H9 (cell line): ENCODE measurements around the gene ALKBH1. TPM values are rescaled to one million over a fixed set of nuclear protein-coding genes. Genes with fewer than 3 reads are reported as not detected.

Experiments
- DNase-seq: peaks from one replicate; pipeline ENCODE4 v3.0.0-alpha.2; 2017
- H2AFZ ChIP-seq: one replicate; pipeline ENCODE4 v1.6.1; 2013; ENCODE audit warnings: mild to moderate bottlenecking, low read length, control low read depth, moderate library complexity
- H2AK5ac ChIP-seq: 2 replicates; pipeline ENCODE4 v1.6.1; 2013; ENCODE audit warnings: low read length, control low read depth, mixed read lengths; ENCODE audit not compliant: insufficient read length
- H2BK120ac ChIP-seq: one replicate; pipeline ENCODE4 v1.6.1; 2013; ENCODE audit warnings: low read depth, mild to moderate bottlenecking, low read length, control low read depth, inconsistent platforms; ENCODE audit not compliant: poor library complexity, severe bottlenecking
- H2BK12ac ChIP-seq: 2 replicates; pipeline ENCODE4 v1.6.1; 2013; ENCODE audit warnings: low read length, control low read depth, mixed read lengths, low read depth; ENCODE audit not compliant: insufficient read length
- H2BK15ac ChIP-seq: 2 replicates; pipeline ENCODE4 v1.6.1; 2013; ENCODE audit warnings: low read depth, low read length, control low read depth
- H2BK20ac ChIP-seq: one replicate; pipeline ENCODE4 v1.6.1; 2013; ENCODE audit warnings: low read depth, mild to moderate bottlenecking, low read length, control low read depth, inconsistent platforms; ENCODE audit not compliant: poor library complexity, severe bottlenecking
- H2BK5ac ChIP-seq: 2 replicates; pipeline ENCODE4 v1.6.1; 2013; ENCODE audit warnings: low read length, control low read depth, mixed read lengths; ENCODE audit not compliant: insufficient read length
- H3K14ac ChIP-seq: 2 replicates; pipeline ENCODE4 v1.6.1; 2013; ENCODE audit warnings: low read length, control low read depth; ENCODE audit not compliant: insufficient read depth
- H3K18ac ChIP-seq: 2 replicates; pipeline ENCODE4 v1.6.1; 2013; ENCODE audit warnings: low read depth, mild to moderate bottlenecking, mixed read lengths, low read length, control low read depth; ENCODE audit not compliant: insufficient read length
- H3K23ac ChIP-seq: 2 replicates; pipeline ENCODE4 v1.6.1; 2013; ENCODE audit warnings: low read length, control low read depth, mixed read lengths, low read depth; ENCODE audit not compliant: insufficient read length
- H3K23me2 ChIP-seq: 2 replicates; pipeline ENCODE4 v1.6.1; 2013; ENCODE audit warnings: low read depth, mild to moderate bottlenecking, mixed read lengths, low read length, control low read depth; ENCODE audit not compliant: insufficient read length, poor library complexity, severe bottlenecking
- H3K27ac ChIP-seq: 2 replicates; pipeline ENCODE4 v1.5.1; 2013; ENCODE audit warnings: low read length, control low read depth, mixed read lengths, low read depth; ENCODE audit not compliant: insufficient read length
- H3K27me3 ChIP-seq: 2 replicates; pipeline ENCODE4 v1.6.1; 2013; ENCODE audit warnings: low read length, control low read depth, inconsistent platforms; ENCODE audit not compliant: insufficient read depth
- H3K4ac ChIP-seq: 2 replicates; pipeline ENCODE4 v1.6.1; 2013; ENCODE audit warnings: low read depth, mild to moderate bottlenecking, control low read depth, inconsistent platforms, low read length, moderate library complexity
- H3K4me1 ChIP-seq: 2 replicates; pipeline ENCODE4 v1.6.1; 2013; ENCODE audit warnings: low read length, control low read depth, inconsistent platforms; ENCODE audit not compliant: insufficient read depth
- H3K4me2 ChIP-seq: 2 replicates; pipeline ENCODE4 v1.6.1; 2013; ENCODE audit warnings: low read length, control low read depth, mixed read lengths; ENCODE audit not compliant: insufficient read length, insufficient read depth
- H3K56ac ChIP-seq: 2 replicates; pipeline ENCODE4 v1.6.1; 2013; ENCODE audit warnings: low read depth, mild to moderate bottlenecking, mixed read lengths, low read length, control low read depth; ENCODE audit not compliant: insufficient read length
- H3K79me1 ChIP-seq: 2 replicates; pipeline ENCODE4 v1.6.1; 2013; ENCODE audit warnings: low read depth, mild to moderate bottlenecking, moderate library complexity, low read length, control low read depth, inconsistent platforms; ENCODE audit not compliant: insufficient read depth, poor library complexity, severe bottlenecking
- H3K79me2 ChIP-seq: 2 replicates; pipeline ENCODE4 v1.6.1; 2013; ENCODE audit warnings: low read length, control low read depth, inconsistent platforms; ENCODE audit not compliant: insufficient read depth
- H3K9ac ChIP-seq: 2 replicates; pipeline ENCODE4 v1.6.1; 2013; ENCODE audit warnings: low read length, control low read depth, mixed read lengths; ENCODE audit not compliant: insufficient read length; ENCODE audit errors: extremely low read depth
- H3K9me3 ChIP-seq: one replicate; pipeline ENCODE4 v1.6.1; 2013; ENCODE audit warnings: low read depth, low read length, inconsistent platforms; ENCODE audit not compliant: control insufficient read depth
- H3T11ph ChIP-seq: one replicate; pipeline ENCODE4 v1.6.1; 2013; ENCODE audit warnings: mild to moderate bottlenecking, low read length, control low read depth, inconsistent platforms
- H4K20me1 ChIP-seq: one replicate; pipeline ENCODE4 v1.6.1; 2013; ENCODE audit not compliant: control insufficient read depth, insufficient read length, insufficient read depth
- H4K5ac ChIP-seq: 2 replicates; pipeline ENCODE4 v1.6.1; 2013; ENCODE audit warnings: low read depth, mild to moderate bottlenecking, mixed read lengths, low read length, control low read depth; ENCODE audit not compliant: insufficient read length
- H4K8ac ChIP-seq: replicated peaks from 2 replicates; pipeline ENCODE4 v1.6.1; 2013; ENCODE audit warnings: low read length, control low read depth, mixed read lengths, low read depth; ENCODE audit not compliant: insufficient read length
- H4K91ac ChIP-seq: 2 replicates; pipeline ENCODE4 v1.6.1; 2013; ENCODE audit warnings: low read depth, mild to moderate bottlenecking, moderate library complexity, mixed read lengths, low read length, control low read depth; ENCODE audit not compliant: insufficient read length
- H3K27ac Mint-ChIP-seq, 3 experiments: 2 replicates in 2 of 3; 3 replicates in 1 of 3; pipeline ENCODE4 v1.8.0; 2020 to 2021; ENCODE audit warnings: mixed read lengths in 3 of 3, mild to moderate bottlenecking in 1 of 3, moderate library complexity in 1 of 3
- H3K27me3 Mint-ChIP-seq: 2 replicates; pipeline ENCODE4 v1.8.0; 2021; ENCODE audit warnings: low read depth, mild to moderate bottlenecking, moderate library complexity, mixed read lengths
- H3K36me3 Mint-ChIP-seq, 3 experiments: 2 replicates in 2 of 3; 3 replicates in 1 of 3; pipeline ENCODE4 v1.8.0; 2020 to 2021; ENCODE audit warnings: low read depth in 3 of 3, mixed read lengths in 3 of 3; ENCODE audit not compliant: insufficient read depth in 1 of 3
- H3K4me1 Mint-ChIP-seq, 2 experiments: 2 replicates each; pipeline ENCODE4 v1.8.0; 2020; ENCODE audit warnings: mixed read lengths in 2 of 2
- H3K4me3 Mint-ChIP-seq, 2 experiments: 2 replicates in 1 of 2; 3 replicates in 1 of 2; pipeline ENCODE4 v1.8.0; 2020 to 2021; ENCODE audit warnings: mild to moderate bottlenecking in 2 of 2, mixed read lengths in 2 of 2, moderate library complexity in 1 of 2
- H3K9me3 Mint-ChIP-seq, 2 experiments: 2 replicates in 1 of 2; 3 replicates in 1 of 2; pipeline ENCODE4 v1.8.0; 2020; ENCODE audit warnings: mild to moderate bottlenecking in 2 of 2, mixed read lengths in 2 of 2, moderate library complexity in 1 of 2
- WGBS: extraction: QIAGEN DNeasy Blood & Tissue Kit; methylation state at CpG from one replicate; pipeline ENCODE4 v1.1.7; 2013; ENCODE audit warnings: missing lambda C conversion rate, low lambda C conversion rate, mixed read lengths; ENCODE audit not compliant: insufficient read length; ENCODE audit errors: extremely low coverage; 5-methylcytosine and 5-hydroxymethylcytosine counted together
- total RNA-seq: library from RNA; stranded (reverse); gene quantifications from 2 replicates; pipeline ENCODE4 v1.2.1, GENCODE V29; 2021
- TF ChIP-seq, protein P1 (sequence below): fragments of 200-600 bp; sonication (generic); conservative IDR thresholded peaks from 3 replicates; pipeline ENCODE4 v1.8.0; 2021; ENCODE audit warnings: antibody characterized with exemption, mild to moderate bottlenecking

ALKBH1 gene
- total RNA-seq, 1 experiment from 2014 or later = 18.7 TPM

DNA sequence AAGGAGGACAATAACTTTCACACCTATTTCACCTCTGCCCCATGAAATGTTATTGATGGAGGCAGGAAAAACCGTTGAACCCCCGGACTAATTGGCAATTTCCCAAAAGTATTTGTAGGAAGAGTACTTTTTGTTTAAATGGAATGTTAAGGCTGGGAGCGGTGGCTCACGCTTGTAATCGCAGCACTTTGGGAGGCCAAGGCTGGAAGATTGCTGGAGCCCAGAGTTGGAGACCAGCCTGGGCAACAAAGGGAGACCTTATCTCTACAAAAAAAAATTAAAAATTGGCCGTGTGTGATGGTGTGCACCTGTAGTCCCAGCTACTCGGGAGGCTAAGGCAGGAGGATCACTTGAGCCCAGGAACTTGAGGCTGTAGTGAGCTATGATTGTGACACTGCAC lies 65.4 kb downstream of the ALKBH1 start:
- H3K56ac ChIP-seq = no peak overlapping the region
- no peak overlapping the region for H2BK12ac ChIP-seq
- no peak overlapping the region for H3T11ph ChIP-seq
- H4K8ac ChIP-seq = no peak overlapping the region
- no peak overlapping the region for H2BK20ac ChIP-seq
- H2BK5ac ChIP-seq = no peak overlapping the region
- no peak overlapping the region for H3K14ac ChIP-seq
- H3K4ac ChIP-seq = no peak overlapping the region
- H2AFZ ChIP-seq = no peak overlapping the region
- no peak overlapping the region for H2AK5ac ChIP-seq
- H3K9ac ChIP-seq = no peak overlapping the region
- Mint-ChIP-seq H3K9me3 (peaks cover 4 to 9% of the 10 kb centered on the region in 2 experiments), H3K4me3 (no peak overlapping the region), H3K27me3 (no peaks in the 10 kb centered on the region; the same call in 1 of the 2 replicates), H3K4me1 (no peaks in the 10 kb centered on the region), H3K27ac (no peak overlapping the region), H3K36me3 (0 out of 7 replicates have a peak, but pooled peaks cover 0 to 2% (median 0%) of the 10 kb centered on the region in 3 experiments)
- no peak overlapping the region for H4K5ac ChIP-seq
- H2BK120ac ChIP-seq = no peak overlapping the region
- no peaks in the 10 kb centered on the region for H3K23me2 ChIP-seq
- H3K4me1 ChIP-seq = no peaks in the 10 kb centered on the region
- no peak for DNase-seq
- H3K9me3 ChIP-seq = no peaks in the 10 kb centered on the region
- H2BK15ac ChIP-seq = no peak overlapping the region
- TF ChIP-seq, protein P1, sequence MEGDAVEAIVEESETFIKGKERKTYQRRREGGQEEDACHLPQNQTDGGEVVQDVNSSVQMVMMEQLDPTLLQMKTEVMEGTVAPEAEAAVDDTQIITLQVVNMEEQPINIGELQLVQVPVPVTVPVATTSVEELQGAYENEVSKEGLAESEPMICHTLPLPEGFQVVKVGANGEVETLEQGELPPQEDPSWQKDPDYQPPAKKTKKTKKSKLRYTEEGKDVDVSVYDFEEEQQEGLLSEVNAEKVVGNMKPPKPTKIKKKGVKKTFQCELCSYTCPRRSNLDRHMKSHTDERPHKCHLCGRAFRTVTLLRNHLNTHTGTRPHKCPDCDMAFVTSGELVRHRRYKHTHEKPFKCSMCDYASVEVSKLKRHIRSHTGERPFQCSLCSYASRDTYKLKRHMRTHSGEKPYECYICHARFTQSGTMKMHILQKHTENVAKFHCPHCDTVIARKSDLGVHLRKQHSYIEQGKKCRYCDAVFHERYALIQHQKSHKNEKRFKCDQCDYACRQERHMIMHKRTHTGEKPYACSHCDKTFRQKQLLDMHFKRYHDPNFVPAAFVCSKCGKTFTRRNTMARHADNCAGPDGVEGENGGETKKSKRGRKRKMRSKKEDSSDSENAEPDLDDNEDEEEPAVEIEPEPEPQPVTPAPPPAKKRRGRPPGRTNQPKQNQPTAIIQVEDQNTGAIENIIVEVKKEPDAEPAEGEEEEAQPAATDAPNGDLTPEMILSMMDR = no peak
- H3K79me1 ChIP-seq = no peaks in the 10 kb centered on the region
- H3K23ac ChIP-seq = no peak overlapping the region
- no CpG with 5 or more reads among the region's 7 CpGs for WGBS
- no peak overlapping the region for H3K4me2 ChIP-seq
- H4K20me1 ChIP-seq = no peaks in the 10 kb centered on the region
- no peak overlapping the region for H3K18ac ChIP-seq
- H3K79me2 ChIP-seq = no peaks in the 10 kb centered on the region
- H4K91ac ChIP-seq = no peak overlapping the region
- H3K27me3 ChIP-seq = no peaks in the 10 kb centered on the region
- H3K27ac ChIP-seq = no peak overlapping the region
